NCI-H2107 treated with DMSO at 0.1 percent for 48 hours (cell line): Measurements from ENCODE around the gene HMX1.

Experiments
- DNase-seq: peaks from one replicate; lab custom pipeline; 2025; ENCODE audit not compliant: unreplicated experiment; lab: John Stamatoyannopoulos, UW

Gene HMX1

GRCh38 chr4:8871417-8872401 is at the start of gene HMX1:
HMX1 (minus strand) TSS chr4:8871839; CDS start chr4:8871614, 225 bp downstream.
- no peak for DNase-seq

- no peak for DNase-seq
These were observed 49.3 kb upstream of the HMX1 start for GRCh38 chr4:8920969-8921368.

- DNase-seq = no peak
These were observed 48.8 kb upstream of the HMX1 start for GRCh38 chr4:8920289-8920965.

GRCh38 chr4:8919651-8920288 is 48.1 kb upstream of the HMX1 start:
- DNase-seq = no peak

GRCh38 chr4:8917868-8918783 is 46.5 kb upstream of the HMX1 start:
- DNase-seq = no peak

GRCh38 chr4:8917321-8917811 is 45.7 kb upstream of the HMX1 start:
- no peak for DNase-seq

GRCh38 chr4:8916906-8917305 is 45.3 kb upstream of the HMX1 start:
- DNase-seq = no peak

- DNase-seq = no peak
These were observed 44.8 kb upstream of the HMX1 start for GRCh38 chr4:8916351-8916885.

- DNase-seq = no peak
These were observed 43.9 kb upstream of the HMX1 start for GRCh38 chr4:8915201-8916200.

- DNase-seq = no peak
These were observed 43.0 kb upstream of the HMX1 start for GRCh38 chr4:8914461-8915171.

- no peak for DNase-seq
These were observed 42.3 kb upstream of the HMX1 start for GRCh38 chr4:8913858-8914460.

GRCh38 chr4:8913121-8913857 is 41.6 kb upstream of the HMX1 start:
- DNase-seq = no peak

GRCh38 chr4:8912506-8912905 is 40.9 kb upstream of the HMX1 start:
- DNase-seq = no peak

- no peak for DNase-seq
These were observed 40.4 kb upstream of the HMX1 start for GRCh38 chr4:8912089-8912455.

- DNase-seq = no peak
These were observed 39.9 kb upstream of the HMX1 start for GRCh38 chr4:8911316-8912088.

GRCh38 chr4:8910822-8911315 is 39.2 kb upstream of the HMX1 start:
- DNase-seq = no peak
